ENCODE measurements around the gene TRAK2. TPM values are rescaled to one million over a fixed set of nuclear protein-coding genes. Genes with fewer than 3 reads are reported as not detected.

The TRAK2 gene
- total and polyA plus RNA-seq, 2 experiments from 2014 or later = 6.7 to 17.0 TPM

GRCh38 chr2:201349601-201350000, 101.7 kb downstream of the TRAK2 start (continued):
- no peak for TF ChIP-seq REST (IDR thresholded peaks at IDR 0.05; ENCODE audit: unreplicated experiment)
- TF ChIP-seq, protein P1, sequence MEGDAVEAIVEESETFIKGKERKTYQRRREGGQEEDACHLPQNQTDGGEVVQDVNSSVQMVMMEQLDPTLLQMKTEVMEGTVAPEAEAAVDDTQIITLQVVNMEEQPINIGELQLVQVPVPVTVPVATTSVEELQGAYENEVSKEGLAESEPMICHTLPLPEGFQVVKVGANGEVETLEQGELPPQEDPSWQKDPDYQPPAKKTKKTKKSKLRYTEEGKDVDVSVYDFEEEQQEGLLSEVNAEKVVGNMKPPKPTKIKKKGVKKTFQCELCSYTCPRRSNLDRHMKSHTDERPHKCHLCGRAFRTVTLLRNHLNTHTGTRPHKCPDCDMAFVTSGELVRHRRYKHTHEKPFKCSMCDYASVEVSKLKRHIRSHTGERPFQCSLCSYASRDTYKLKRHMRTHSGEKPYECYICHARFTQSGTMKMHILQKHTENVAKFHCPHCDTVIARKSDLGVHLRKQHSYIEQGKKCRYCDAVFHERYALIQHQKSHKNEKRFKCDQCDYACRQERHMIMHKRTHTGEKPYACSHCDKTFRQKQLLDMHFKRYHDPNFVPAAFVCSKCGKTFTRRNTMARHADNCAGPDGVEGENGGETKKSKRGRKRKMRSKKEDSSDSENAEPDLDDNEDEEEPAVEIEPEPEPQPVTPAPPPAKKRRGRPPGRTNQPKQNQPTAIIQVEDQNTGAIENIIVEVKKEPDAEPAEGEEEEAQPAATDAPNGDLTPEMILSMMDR (conservative IDR thresholded peaks at IDR 0.05; ENCODE audit: low read depth in 2 of 2) = no peak

- no peak overlapping the region for H3K27ac Mint-ChIP-seq
- no peak overlapping the region for H3K27ac ChIP-seq (ENCODE audit: low read depth)
- H3K4me2 ChIP-seq = no peak overlapping the region
- H3K36me3 ChIP-seq (ENCODE audit: insufficient read depth) = no peaks in the 10 kb centered on the region
- H3K4me3 Mint-ChIP-seq = no peak overlapping the region
- H3K27me3 Mint-ChIP-seq (ENCODE audit: insufficient read depth, low read depth, poor library complexity) = peaks cover 3% of the 10 kb centered on the region
- no peaks in the 10 kb centered on the region for H3K79me2 ChIP-seq (replicated peaks; ENCODE audit: insufficient read depth)
- H3K4me1 ChIP-seq (ENCODE audit: insufficient read depth) = no peaks in the 10 kb centered on the region
- H3K27me3 ChIP-seq (ENCODE audit: insufficient read depth) = no peaks in the 10 kb centered on the region
- H3K36me3 Mint-ChIP-seq (ENCODE audit: low read depth) = no peaks in the 10 kb centered on the region
- no peaks in the 10 kb centered on the region for H4K20me1 ChIP-seq (replicated peaks; ENCODE audit: insufficient read depth)
- H3K9me2 ChIP-seq (ENCODE audit: insufficient read depth) = no peaks in the 10 kb centered on the region
- DNase-seq (ENCODE audit: low spot score) (no peak), ATAC-seq (no peak)
- H2AFZ ChIP-seq = no peak overlapping the region
- H3K4me1 Mint-ChIP-seq = peaks cover 3% of the 10 kb centered on the region; the same call in 2 of the 3 replicates
- no peaks in the 10 kb centered on the region for H3F3A ChIP-seq (replicated peaks; ENCODE audit: low read depth)
- no peak overlapping the region for H3K4me3 ChIP-seq
- H3K9me3 Mint-ChIP-seq = no peaks in the 10 kb centered on the region
- TF ChIP-seq POLR2AphosphoS5 (IDR thresholded peaks at IDR 0.05; ENCODE audit: low read depth) (no peak), NANOG (IDR thresholded peaks at IDR 0.05; ENCODE audit: borderline replicate concordance) (no peak), ZNF331 (CRISPR knock-in tag; IDR thresholded peaks at IDR 0.05; ENCODE audit: low read depth) (no peak), STAT1 (IDR thresholded peaks at IDR 0.05; ENCODE audit: unreplicated experiment) (no peak), CREB1 (CRISPR knock-in tag; IDR thresholded peaks at IDR 0.05; ENCODE audit: low read depth) (no peak)
- TF ChIP-seq, protein P1 (conservative IDR thresholded peaks at IDR 0.05; ENCODE audit: low read depth in 2 of 2) = no peak
- TF ChIP-seq, protein P2, sequence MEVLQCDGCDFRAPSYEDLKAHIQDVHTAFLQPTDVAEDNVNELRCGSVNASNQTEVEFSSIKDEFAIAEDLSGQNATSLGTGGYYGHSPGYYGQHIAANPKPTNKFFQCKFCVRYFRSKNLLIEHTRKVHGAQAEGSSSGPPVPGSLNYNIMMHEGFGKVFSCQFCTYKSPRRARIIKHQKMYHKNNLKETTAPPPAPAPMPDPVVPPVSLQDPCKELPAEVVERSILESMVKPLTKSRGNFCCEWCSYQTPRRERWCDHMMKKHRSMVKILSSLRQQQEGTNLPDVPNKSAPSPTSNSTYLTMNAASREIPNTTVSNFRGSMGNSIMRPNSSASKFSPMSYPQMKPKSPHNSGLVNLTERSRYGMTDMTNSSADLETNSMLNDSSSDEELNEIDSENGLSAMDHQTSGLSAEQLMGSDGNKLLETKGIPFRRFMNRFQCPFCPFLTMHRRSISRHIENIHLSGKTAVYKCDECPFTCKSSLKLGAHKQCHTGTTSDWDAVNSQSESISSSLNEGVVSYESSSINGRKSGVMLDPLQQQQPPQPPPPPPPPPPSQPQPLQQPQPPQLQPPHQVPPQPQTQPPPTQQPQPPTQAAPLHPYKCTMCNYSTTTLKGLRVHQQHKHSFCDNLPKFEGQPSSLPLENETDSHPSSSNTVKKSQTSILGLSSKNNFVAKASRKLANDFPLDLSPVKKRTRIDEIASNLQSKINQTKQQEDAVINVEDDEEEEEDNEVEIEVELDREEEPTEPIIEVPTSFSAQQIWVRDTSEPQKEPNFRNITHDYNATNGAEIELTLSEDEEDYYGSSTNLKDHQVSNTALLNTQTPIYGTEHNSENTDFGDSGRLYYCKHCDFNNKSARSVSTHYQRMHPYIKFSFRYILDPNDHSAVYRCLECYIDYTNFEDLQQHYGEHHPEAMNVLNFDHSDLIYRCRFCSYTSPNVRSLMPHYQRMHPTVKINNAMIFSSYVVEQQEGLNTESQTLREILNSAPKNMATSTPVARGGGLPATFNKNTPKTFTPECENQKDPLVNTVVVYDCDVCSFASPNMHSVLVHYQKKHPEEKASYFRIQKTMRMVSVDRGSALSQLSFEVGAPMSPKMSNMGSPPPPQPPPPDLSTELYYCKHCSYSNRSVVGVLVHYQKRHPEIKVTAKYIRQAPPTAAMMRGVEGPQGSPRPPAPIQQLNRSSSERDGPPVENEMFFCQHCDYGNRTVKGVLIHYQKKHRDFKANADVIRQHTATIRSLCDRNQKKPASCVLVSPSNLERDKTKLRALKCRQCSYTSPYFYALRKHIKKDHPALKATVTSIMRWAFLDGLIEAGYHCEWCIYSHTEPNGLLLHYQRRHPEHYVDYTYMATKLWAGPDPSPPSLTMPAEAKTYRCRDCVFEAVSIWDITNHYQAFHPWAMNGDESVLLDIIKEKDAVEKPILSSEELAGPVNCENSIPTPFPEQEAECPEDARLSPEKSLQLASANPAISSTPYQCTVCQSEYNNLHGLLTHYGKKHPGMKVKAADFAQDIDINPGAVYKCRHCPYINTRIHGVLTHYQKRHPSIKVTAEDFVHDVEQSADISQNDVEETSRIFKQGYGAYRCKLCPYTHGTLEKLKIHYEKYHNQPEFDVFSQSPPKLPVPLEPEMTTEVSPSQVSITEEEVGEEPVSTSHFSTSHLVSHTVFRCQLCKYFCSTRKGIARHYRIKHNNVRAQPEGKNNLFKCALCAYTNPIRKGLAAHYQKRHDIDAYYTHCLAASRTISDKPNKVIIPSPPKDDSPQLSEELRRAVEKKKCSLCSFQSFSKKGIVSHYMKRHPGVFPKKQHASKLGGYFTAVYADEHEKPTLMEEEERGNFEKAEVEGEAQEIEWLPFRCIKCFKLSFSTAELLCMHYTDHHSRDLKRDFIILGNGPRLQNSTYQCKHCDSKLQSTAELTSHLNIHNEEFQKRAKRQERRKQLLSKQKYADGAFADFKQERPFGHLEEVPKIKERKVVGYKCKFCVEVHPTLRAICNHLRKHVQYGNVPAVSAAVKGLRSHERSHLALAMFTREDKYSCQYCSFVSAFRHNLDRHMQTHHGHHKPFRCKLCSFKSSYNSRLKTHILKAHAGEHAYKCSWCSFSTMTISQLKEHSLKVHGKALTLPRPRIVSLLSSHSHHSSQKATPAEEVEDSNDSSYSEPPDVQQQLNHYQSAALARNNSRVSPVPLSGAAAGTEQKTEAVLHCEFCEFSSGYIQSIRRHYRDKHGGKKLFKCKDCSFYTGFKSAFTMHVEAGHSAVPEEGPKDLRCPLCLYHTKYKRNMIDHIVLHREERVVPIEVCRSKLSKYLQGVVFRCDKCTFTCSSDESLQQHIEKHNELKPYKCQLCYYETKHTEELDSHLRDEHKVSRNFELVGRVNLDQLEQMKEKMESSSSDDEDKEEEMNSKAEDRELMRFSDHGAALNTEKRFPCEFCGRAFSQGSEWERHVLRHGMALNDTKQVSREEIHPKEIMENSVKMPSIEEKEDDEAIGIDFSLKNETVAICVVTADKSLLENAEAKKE (CRISPR knock-in tag; IDR thresholded peaks at IDR 0.05) = no peak
Measured at GRCh38 chr2:201348758-201349157, 102.5 kb downstream of the TRAK2 start.

Data from GM23338 (cell line).